Sigmoid colon (tissue), 7 donors: ENCODE data around the gene MTF2. TPM values are rescaled to one million over a fixed set of nuclear protein-coding genes. Genes with fewer than 3 reads are reported as not detected.
"Not testable (repeated sequence)": the region's sequence is repeated elsewhere in the genome, so short reads cannot be mapped to it uniquely, and the experiment has no call there.

Experiments
- DNase-seq: peaks from one replicate; pipeline ENCODE4 v3.0.0-alpha.2; 2019
- H3K27ac ChIP-seq, 4 donors: fragments of 200-600 bp; sonication (generic); one replicate each; pipeline ENCODE4 v1.5.1; 2016 to 2019; ENCODE audit warnings: mild to moderate bottlenecking in 1 of 4
- H3K27me3 ChIP-seq, 3 donors: fragments of 200-600 bp; sonication (generic); one replicate each; pipeline ENCODE4 v1.5.1; 2019; ENCODE audit warnings: mild to moderate bottlenecking in 1 of 3
- H3K36me3 ChIP-seq, 4 donors: fragments of 200-600 bp; sonication (generic); one replicate each; pipeline ENCODE4 v1.5.1; 2016 to 2019
- H3K4me1 ChIP-seq, 4 donors: fragments of 200-600 bp; sonication (generic); one replicate each; pipeline ENCODE4 v1.5.1; 2017 to 2019
- H3K4me3 ChIP-seq, 4 donors: fragments of 200-600 bp; sonication (generic); one replicate each; pipeline ENCODE4 v1.5.1; 2017 to 2019; ENCODE audit warnings: mild to moderate bottlenecking in 2 of 4, moderate library complexity in 1 of 4
- H3K9me3 ChIP-seq, 4 donors: fragments of 200-600 bp in 3 of 4; sonication (generic) in 3 of 4; one replicate each; pipeline versions ENCODE4 v1.5.1 to v1.6.1; 2013 to 2019
- CTCF ChIP-seq, 4 experiments: fragments of 450-650 bp in 3 of 4; fragments of 200-600 bp in 1 of 4; IDR thresholded peaks; one replicate each; pipeline ENCODE4 v1.5.1; 2016 to 2019; ENCODE audit warnings: antibody characterized with exemption in 4 of 4, mild to moderate bottlenecking in 3 of 4, moderate library complexity in 2 of 4
- EP300 ChIP-seq, 4 donors: sonication (generic); formaldehyde crosslinking; IDR thresholded peaks; one replicate each; pipeline ENCODE4 v1.6.1; 2017; ENCODE audit warnings: antibody characterized with exemption in 4 of 4
- POLR2A ChIP-seq, 2 donors: fragments of 450-650 bp; IDR thresholded peaks; one replicate each; pipeline ENCODE4 v1.6.1; 2016; ENCODE audit warnings: antibody characterized with exemption in 2 of 2, mild to moderate bottlenecking in 2 of 2, moderate library complexity in 2 of 2
- POLR2AphosphoS5 ChIP-seq, 4 donors: sonication (generic); formaldehyde crosslinking; IDR thresholded peaks; one replicate each; pipeline ENCODE4 v1.6.1; 2017; ENCODE audit warnings: antibody characterized with exemption in 4 of 4
- WGBS, 2 donors: extraction: QIAGEN DNeasy Blood & Tissue Kit; methylation state at CpG; one replicate each; pipeline ENCODE4 v1.1.7; 2013; 5-methylcytosine and 5-hydroxymethylcytosine counted together
- intact Hi-C: fragments of 100-400 bp; cut with DNase I; formaldehyde crosslinking; loops from one replicate; pipeline ENCODE4 v1.15.1; 2023
- polyA plus RNA-seq, 3 donors: library from polyadenylated mRNA; stranded (reverse); fragments of 200-250 nt; gene quantifications; one replicate each; pipeline ENCODE4 v1.2.3, GENCODE V29; 2013
- total RNA-seq, 4 donors: library from RNA; depleted of rRNA; stranded (reverse); fragments of >200 nt; gene quantifications; one replicate each; pipeline ENCODE4 v1.1.0, GENCODE V29; 2016
- donor health status: healthy with polysubstance abuse.
- donor health status: Bipolar disorder and iron deficiency.
- donor health status: healthy.

Gene MTF2
- total and polyA plus RNA-seq, 7 donors, result 7.2 to 17.8 (median 12.3) TPM

- TF ChIP-seq POLR2A (IDR thresholded peaks at IDR 0.05) (no peak), CTCF (IDR thresholded peaks at IDR 0.05) (no peak), EP300 (IDR thresholded peaks at IDR 0.05) (no peak), POLR2AphosphoS5 (IDR thresholded peaks at IDR 0.05) (no peak)
- no peak for DNase-seq
- H3K27me3 ChIP-seq, result no peaks in the 10 kb centered on the region
- H3K36me3 ChIP-seq, result peaks cover 0 to 67% (median 5%) of the 10 kb centered on the region in 4 donors
- H3K4me3 ChIP-seq, result no peak overlapping the region
- no peak overlapping the region for H3K27ac ChIP-seq
- intact Hi-C loops, result no loop called here
- H3K4me1 ChIP-seq, result peaks cover 0 to 11% (median 2%) of the 10 kb centered on the region in 4 donors
- no peaks in the 10 kb centered on the region for H3K9me3 ChIP-seq
- 85 to 94% methylated on average over 2 of the region's 2 CpGs for WGBS, 2 donors
These were observed 73.8 kb downstream of the MTF2 start for GRCh38 chr1:93152835-93153234.

- peaks cover 0 to 11% (median 2%) of the 10 kb centered on the region in 4 donors for H3K4me1 ChIP-seq
- H3K4me3 ChIP-seq, result no peak overlapping the region
- no peak overlapping the region for H3K27ac ChIP-seq
- H3K36me3 ChIP-seq, result peaks cover 0 to 71% (median 5%) of the 10 kb centered on the region in 4 donors
- TF ChIP-seq EP300 (IDR thresholded peaks at IDR 0.05) (no peak), CTCF (IDR thresholded peaks at IDR 0.05) (no peak)
- no peaks in the 10 kb centered on the region for H3K27me3 ChIP-seq
- DNase-seq, result no peak
- H3K9me3 ChIP-seq, result no peaks in the 10 kb centered on the region
- intact Hi-C loops, result no loop called here
These were observed 75.8 kb downstream of the MTF2 start for GRCh38 chr1:93154898-93155297.

- peaks cover 0 to 70% (median 5%) of the 10 kb centered on the region in 4 donors for H3K36me3 ChIP-seq
These were observed 76.3 kb downstream of the MTF2 start for GRCh38 chr1:93155335-93155734.

GRCh38 chr1:93159337-93159736, 80.3 kb downstream of the MTF2 start:
- H3K4me3 ChIP-seq, result no peak overlapping the region
- DNase-seq, result no peak
- H3K27ac ChIP-seq, result no peak overlapping the region
- WGBS, 2 donors, result 17 to 55% methylated on average over 2 of the region's 2 CpGs
- H3K36me3 ChIP-seq, result peaks cover 0 to 51% (median 5%) of the 10 kb centered on the region in 4 donors
- no peaks in the 10 kb centered on the region for H3K9me3 ChIP-seq
- H3K27me3 ChIP-seq, result no peaks in the 10 kb centered on the region
- intact Hi-C loops, result no loop called here
- peaks cover 0 to 11% (median 2%) of the 10 kb centered on the region in 4 donors for H3K4me1 ChIP-seq
- TF ChIP-seq POLR2A (IDR thresholded peaks at IDR 0.05) (no peak), CTCF (IDR thresholded peaks at IDR 0.05) (no peak), POLR2AphosphoS5 (IDR thresholded peaks at IDR 0.05) (no peak), EP300 (IDR thresholded peaks at IDR 0.05) (no peak)

More at GRCh38 chr1:93155335-93155734, 76.3 kb downstream of the MTF2 start:
- intact Hi-C loops, result no loop called here
- Histone ChIP-seq H3K27me3 (no peaks in the 10 kb centered on the region), H3K27ac (no peak overlapping the region), H3K4me3 (no peak overlapping the region), H3K9me3 (no peaks in the 10 kb centered on the region), H3K4me1 (peaks cover 0 to 11% (median 2%) of the 10 kb centered on the region in 4 donors)
- 67 to 84% methylated on average over 3 of the region's 3 CpGs for WGBS, 2 donors
- TF ChIP-seq CTCF (IDR thresholded peaks at IDR 0.05) (no peak), POLR2A (IDR thresholded peaks at IDR 0.05) (no peak), POLR2AphosphoS5 (IDR thresholded peaks at IDR 0.05) (no peak), EP300 (IDR thresholded peaks at IDR 0.05) (no peak)
- no peak for DNase-seq

GRCh38 chr1:93163314-93163713, 84.2 kb downstream of the MTF2 start:
- H3K27ac ChIP-seq, H3K27me3 ChIP-seq, DNase-seq, H3K9me3 ChIP-seq, intact Hi-C loops, H3K4me3 ChIP-seq, H3K4me1 ChIP-seq: not testable (repeated sequence)
- peaks cover 0 to 17% (median 0%) of the 10 kb centered on the region in 4 donors for H3K36me3 ChIP-seq
- 97% methylated on average over 8 of the region's 8 CpGs for WGBS, 2 donors
